CD8-positive, alpha-beta memory T cell (primary cell): ENCODE results near the gene NPHP4. TPM values are rescaled to one million over a fixed set of nuclear protein-coding genes. Genes with fewer than 3 reads are reported as not detected.

Experiments
- CTCF ChIA-PET: fragments of 350-600 bp; sonication (Branson Sonifier 250); formaldehyde crosslinking; loops from one replicate; lab custom pipeline; 2021; ENCODE audit warnings: antibody characterized with exemption; lab: Charles Lee
- POLR2A ChIA-PET: fragments of 350-600 bp; sonication (Branson Sonifier 250); formaldehyde crosslinking; loops from one replicate; lab custom pipeline; 2021; ENCODE audit warnings: antibody characterized with exemption; lab: Charles Lee
- DNase-seq, 5 donors: peaks; one replicate each; pipeline versions ENCODE4 v3.0.0 to v3.0.0-alpha.2; 2020 to 2022; ENCODE audit warnings: mixed read lengths in 1 of 5
- H3K27ac ChIP-seq: one replicate; pipeline ENCODE4 v1.7.0; 2013; ENCODE audit warnings: low read depth, mild to moderate bottlenecking, low read length, moderate library complexity
- H3K27me3 ChIP-seq: 2 replicates; pipeline ENCODE4 v1.7.0; 2013; ENCODE audit warnings: low read length, mild to moderate bottlenecking; ENCODE audit not compliant: insufficient read depth, poor library complexity, severe bottlenecking
- H3K36me3 ChIP-seq: 2 replicates; pipeline ENCODE4 v1.7.0; 2013; ENCODE audit warnings: mild to moderate bottlenecking, low read length, moderate library complexity; ENCODE audit not compliant: insufficient read depth
- H3K4me1 ChIP-seq: 2 replicates; pipeline ENCODE4 v1.7.0; 2013; ENCODE audit warnings: mild to moderate bottlenecking, low read length, moderate library complexity; ENCODE audit not compliant: insufficient read depth
- H3K4me3 ChIP-seq: 2 replicates; pipeline ENCODE4 v1.7.0; 2013; ENCODE audit warnings: mild to moderate bottlenecking, low read length
- H3K9me3 ChIP-seq: 2 replicates; pipeline ENCODE4 v1.7.0; 2013; ENCODE audit warnings: mild to moderate bottlenecking, low read length
- H3K27ac Mint-ChIP-seq, 8 donors: one replicate each; pipeline ENCODE4 v1.8.0; 2020 to 2021; ENCODE audit warnings: mixed read lengths in 8 of 8, mild to moderate bottlenecking in 6 of 8, inconsistent platforms in 3 of 8, moderate library complexity in 3 of 8
- H3K27me3 Mint-ChIP-seq, 2 donors: one replicate each; pipeline ENCODE4 v1.8.0; 2020 to 2021; ENCODE audit warnings: mixed read lengths in 2 of 2, mild to moderate bottlenecking in 1 of 2, moderate library complexity in 1 of 2
- H3K36me3 Mint-ChIP-seq, 3 donors: one replicate each; pipeline ENCODE4 v1.8.0; 2020 to 2021; ENCODE audit warnings: mixed read lengths in 3 of 3, inconsistent platforms in 1 of 3, mild to moderate bottlenecking in 1 of 3
- H3K4me1 Mint-ChIP-seq, 3 donors: one replicate each; pipeline ENCODE4 v1.8.0; 2020 to 2021; ENCODE audit warnings: mixed read lengths in 3 of 3, inconsistent platforms in 1 of 3, mild to moderate bottlenecking in 1 of 3
- H3K4me3 Mint-ChIP-seq, 7 donors: one replicate each; pipeline ENCODE4 v1.8.0; 2020 to 2021; ENCODE audit warnings: mixed read lengths in 7 of 7, mild to moderate bottlenecking in 6 of 7, moderate library complexity in 4 of 7, inconsistent platforms in 2 of 7
- H3K9me3 Mint-ChIP-seq, 5 donors: one replicate each; pipeline ENCODE4 v1.8.0; 2020 to 2022; ENCODE audit warnings: mixed read lengths in 5 of 5, mild to moderate bottlenecking in 3 of 5, moderate library complexity in 2 of 5, inconsistent platforms in 1 of 5
- polyA plus RNA-seq: library from polyadenylated mRNA; unstranded; fragments of 300-500 nt; fragmentation: Illumina TruSeq; gene quantifications from one replicate; pipeline ENCODE4 v1.2.3, GENCODE V29; 2021
- total RNA-seq, 2 experiments: library from RNA; stranded (reverse); gene quantifications; one replicate each; pipeline ENCODE4 v1.2.3, GENCODE V29; 2021

The NPHP4 gene
- total and polyA plus RNA-seq, 3 experiments from 2014 or later: 1.2 to 11.5 (median 11.2) TPM

- H3K27ac Mint-ChIP-seq: no peak overlapping the region
- no peaks in the 10 kb centered on the region for H3K27me3 ChIP-seq
- no peaks in the 10 kb centered on the region for H3K27me3 Mint-ChIP-seq
- H3K36me3 Mint-ChIP-seq: peaks cover 0 to 2% (median 0%) of the 10 kb centered on the region in 3 donors
- no peak overlapping the region for H3K4me3 ChIP-seq
- DNase-seq: no peak
- H3K4me1 Mint-ChIP-seq: peaks cover 6% of the 10 kb centered on the region in 3 donors
- ChIA-PET POLR2A (no interaction called here), CTCF (interaction anchor here (0.6 kb wide), 1 partner anchor 397 kb away, joined by 3 read pairs; no protein-coding TSS in a partner anchor)
- no peaks in the 10 kb centered on the region for H3K9me3 Mint-ChIP-seq
- no peaks in the 10 kb centered on the region for H3K4me1 ChIP-seq
- H3K4me3 Mint-ChIP-seq: no peak overlapping the region
- H3K36me3 ChIP-seq: no peaks in the 10 kb centered on the region
- H3K27ac ChIP-seq: no peak overlapping the region
- no peaks in the 10 kb centered on the region for H3K9me3 ChIP-seq
Measured at GRCh38 chr1:5913876-5914275, 78.3 kb downstream of the NPHP4 start.

DNA sequence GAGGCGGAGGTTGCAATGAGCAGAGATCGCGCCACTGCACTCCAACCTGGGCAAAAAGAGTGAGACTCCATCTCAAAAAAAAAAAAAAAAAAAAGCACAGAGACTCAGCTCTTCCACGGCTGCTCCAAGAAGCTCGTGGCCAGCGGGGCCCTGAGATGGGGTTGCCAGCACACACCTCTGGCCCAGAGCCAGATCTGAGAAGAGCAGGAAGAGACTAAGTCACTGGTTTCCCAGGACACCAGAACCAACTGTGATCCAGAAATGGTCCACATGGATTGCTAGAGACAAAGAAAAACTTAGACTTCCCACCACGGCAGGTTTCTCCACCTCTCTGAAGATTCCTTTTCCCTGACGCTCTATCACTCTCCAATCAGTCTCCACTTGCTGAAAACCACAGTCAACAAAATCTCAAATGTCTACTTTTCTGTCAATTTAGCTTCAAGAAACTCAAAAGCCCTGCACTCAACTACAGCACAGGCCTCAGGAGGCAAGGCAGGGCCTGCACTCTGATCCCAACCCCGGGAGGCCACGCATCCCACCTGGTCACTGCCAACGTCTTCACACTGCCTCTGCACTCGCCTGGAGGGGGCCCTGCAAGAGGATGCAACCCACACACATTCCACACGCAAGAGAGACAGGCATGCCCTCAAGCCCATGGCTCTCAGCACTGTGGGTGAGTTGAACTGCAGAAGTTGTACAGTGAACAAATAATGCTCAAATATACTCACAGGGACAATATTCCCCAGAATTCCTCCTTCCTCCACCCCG, 79.0 kb downstream of the NPHP4 start:
- H3K27ac Mint-ChIP-seq: peak overlapping the region in 1 of 8 donors; percentile 54
- H3K9me3 Mint-ChIP-seq: no peaks in the 10 kb centered on the region
- Histone ChIP-seq H3K4me3 (no peak overlapping the region), H3K4me1 (no peaks in the 10 kb centered on the region), H3K27ac (no peak overlapping the region), H3K9me3 (no peaks in the 10 kb centered on the region), H3K36me3 (no peaks in the 10 kb centered on the region), H3K27me3 (no peaks in the 10 kb centered on the region)
- H3K36me3 Mint-ChIP-seq: peaks cover 0 to 2% (median 0%) of the 10 kb centered on the region in 3 donors
- H3K27me3 Mint-ChIP-seq: no peaks in the 10 kb centered on the region
- DNase-seq: no peak
- H3K4me3 Mint-ChIP-seq: no peak overlapping the region
- POLR2A ChIA-PET: no interaction called here
- peaks cover 6% of the 10 kb centered on the region in 3 donors for H3K4me1 Mint-ChIP-seq
- CTCF ChIA-PET: no interaction called here

DNA sequence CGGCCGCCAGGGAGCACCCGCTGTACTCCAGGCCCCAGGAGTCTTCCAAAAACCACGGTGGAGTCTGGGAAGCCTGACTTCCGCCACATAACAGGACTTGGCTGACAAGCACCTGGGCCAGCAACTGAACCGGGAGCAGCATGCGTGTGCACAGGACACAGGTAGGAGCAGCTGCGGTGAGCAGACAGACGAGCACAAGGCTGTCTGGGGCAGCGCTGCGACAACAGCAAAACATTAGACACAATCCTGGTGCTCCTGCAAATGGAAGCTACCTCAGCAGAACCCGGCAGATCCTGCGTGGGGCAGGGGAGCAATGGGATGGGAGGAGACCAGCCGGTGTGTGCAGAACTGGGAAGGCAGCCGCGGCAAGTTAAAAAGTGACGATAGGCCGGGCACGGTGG, 80.4 kb downstream of the NPHP4 start:
- ChIA-PET CTCF (no interaction called here), POLR2A (no interaction called here)
- no peak for DNase-seq
- Mint-ChIP-seq H3K4me1 (peaks cover 6% of the 10 kb centered on the region in 3 donors), H3K4me3 (no peak overlapping the region), H3K36me3 (peaks cover 0 to 2% (median 2%) of the 10 kb centered on the region in 3 donors), H3K27ac (peak overlapping the region in 1 of 8 donors; percentile 70), H3K9me3 (no peaks in the 10 kb centered on the region), H3K27me3 (no peaks in the 10 kb centered on the region)
- H3K9me3 ChIP-seq: no peaks in the 10 kb centered on the region
- H3K36me3 ChIP-seq: no peaks in the 10 kb centered on the region
- H3K4me1 ChIP-seq: no peaks in the 10 kb centered on the region
- H3K27ac ChIP-seq: no peak overlapping the region
- no peak overlapping the region for H3K4me3 ChIP-seq
- no peaks in the 10 kb centered on the region for H3K27me3 ChIP-seq

DNA sequence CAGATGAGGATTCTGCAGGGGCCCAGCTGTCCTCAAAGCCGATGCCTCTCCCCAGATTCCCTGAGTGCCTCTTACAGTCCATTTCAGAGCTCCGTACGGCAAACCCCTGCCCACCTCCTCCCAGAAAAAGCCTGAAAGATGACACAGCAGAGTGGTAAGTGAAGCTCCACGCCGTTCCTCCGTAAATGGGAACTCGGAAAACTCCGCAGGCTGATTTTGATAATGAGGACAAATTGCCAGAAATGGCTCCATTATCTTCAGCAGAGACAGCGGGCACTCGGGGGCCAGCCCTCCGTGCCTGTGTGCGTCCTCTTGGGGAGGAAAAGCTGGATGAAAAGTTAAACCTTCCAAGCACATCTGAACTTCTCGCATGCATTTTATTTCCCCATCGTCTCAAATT, 81.1 kb downstream of the NPHP4 start:
- no peak for DNase-seq
- Histone ChIP-seq H3K27ac (no peak overlapping the region), H3K4me1 (no peaks in the 10 kb centered on the region), H3K27me3 (no peaks in the 10 kb centered on the region), H3K4me3 (no peak overlapping the region), H3K36me3 (no peaks in the 10 kb centered on the region), H3K9me3 (no peaks in the 10 kb centered on the region)
- Mint-ChIP-seq H3K4me3 (no peak overlapping the region), H3K9me3 (no peaks in the 10 kb centered on the region), H3K36me3 (peaks cover 0 to 2% (median 2%) of the 10 kb centered on the region in 3 donors), H3K27ac (no peak overlapping the region), H3K4me1 (peaks cover 6% of the 10 kb centered on the region in 3 donors), H3K27me3 (no peaks in the 10 kb centered on the region)
- ChIA-PET CTCF (interaction anchor here (1.0 kb wide), 1 partner anchor 22 kb away, joined by 3 read pairs; no protein-coding TSS in a partner anchor), POLR2A (no interaction called here)

GRCh38 chr1:5910666-5911065, 81.6 kb downstream of the NPHP4 start:
- Mint-ChIP-seq H3K9me3 (no peaks in the 10 kb centered on the region), H3K4me3 (no peak overlapping the region), H3K27ac (no peak overlapping the region), H3K27me3 (no peaks in the 10 kb centered on the region), H3K36me3 (peaks cover 0 to 4% (median 2%) of the 10 kb centered on the region in 3 donors), H3K4me1 (peaks cover 1 to 3% (median 1%) of the 10 kb centered on the region in 3 donors)
- POLR2A ChIA-PET: no interaction called here
- DNase-seq: no peak
- H3K4me1 ChIP-seq: no peaks in the 10 kb centered on the region
- CTCF ChIA-PET: interaction anchor here (1.0 kb wide), 1 partner anchor 22 kb away, joined by 3 read pairs; no protein-coding TSS in a partner anchor
- H3K27ac ChIP-seq: no peak overlapping the region
- H3K36me3 ChIP-seq: no peaks in the 10 kb centered on the region
- no peaks in the 10 kb centered on the region for H3K9me3 ChIP-seq
- H3K4me3 ChIP-seq: no peak overlapping the region
- H3K27me3 ChIP-seq: no peaks in the 10 kb centered on the region

DNA sequence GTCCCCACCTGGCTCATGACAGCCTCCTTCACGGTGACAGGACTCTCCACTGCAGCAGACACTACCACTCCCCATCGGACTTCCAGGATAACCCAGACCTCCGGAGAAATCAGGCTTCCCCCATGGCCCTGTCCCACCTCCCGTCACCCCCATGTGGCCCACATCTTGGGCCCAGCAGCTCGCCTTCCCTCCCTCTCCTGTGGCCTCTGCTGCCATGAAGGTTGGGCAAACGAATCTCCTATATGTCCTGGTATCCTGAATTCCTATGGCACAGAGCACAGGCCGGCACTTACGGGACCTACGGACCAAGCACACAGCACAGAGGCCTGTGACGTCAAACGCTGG, 82.0 kb downstream of the NPHP4 start:
- ChIA-PET POLR2A (no interaction called here), CTCF (interaction anchor here (1.0 kb wide), 1 partner anchor 23 kb away, joined by 3 read pairs; no protein-coding TSS in a partner anchor)
- H3K9me3 Mint-ChIP-seq: no peaks in the 10 kb centered on the region
- peaks cover 0 to 2% (median 0%) of the 10 kb centered on the region in 3 donors for H3K4me1 Mint-ChIP-seq
- no peak for DNase-seq
- H3K27ac Mint-ChIP-seq: no peak overlapping the region
- Histone ChIP-seq H3K4me3 (no peak overlapping the region), H3K27me3 (no peaks in the 10 kb centered on the region), H3K36me3 (no peaks in the 10 kb centered on the region), H3K4me1 (no peaks in the 10 kb centered on the region), H3K9me3 (no peaks in the 10 kb centered on the region), H3K27ac (no peak overlapping the region)
- no peaks in the 10 kb centered on the region for H3K27me3 Mint-ChIP-seq
- no peak overlapping the region for H3K4me3 Mint-ChIP-seq
- peaks cover 0 to 4% (median 2%) of the 10 kb centered on the region in 3 donors for H3K36me3 Mint-ChIP-seq

DNA sequence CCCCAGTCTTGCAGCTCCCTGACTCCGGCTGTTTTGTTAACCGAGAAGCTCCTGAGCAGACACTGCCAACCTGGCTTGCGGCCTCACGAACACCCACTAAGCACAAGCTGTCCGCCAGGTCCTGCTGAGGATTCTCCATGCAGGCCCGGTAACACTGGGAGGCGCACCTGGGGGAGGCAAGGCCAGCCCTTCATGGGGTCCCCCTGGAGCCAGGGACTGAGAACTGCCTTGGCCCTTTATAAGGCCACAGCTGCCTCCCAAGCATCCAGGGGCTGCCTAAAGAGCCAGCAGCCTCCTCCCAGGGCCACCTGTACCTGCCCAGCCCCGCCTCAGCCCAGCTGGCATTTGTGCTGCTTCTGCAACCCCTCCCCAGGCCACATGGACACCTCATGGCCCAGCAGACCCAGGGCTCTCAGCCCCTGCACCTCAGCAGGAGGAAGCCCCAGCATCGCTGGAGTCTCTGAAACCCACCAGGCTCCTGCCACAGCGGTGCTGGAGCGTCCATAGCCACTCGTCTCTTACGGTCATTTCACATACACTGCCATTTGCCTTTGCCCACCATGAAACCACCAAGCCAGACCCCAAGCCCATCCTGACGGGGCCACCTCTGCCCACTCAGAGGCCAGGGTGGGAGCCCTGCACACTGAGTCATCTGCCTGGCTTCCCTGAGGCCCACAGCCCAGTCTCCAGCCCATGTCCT, 82.5 kb downstream of the NPHP4 start:
- CTCF ChIA-PET: no interaction called here
- Histone ChIP-seq H3K4me1 (no peaks in the 10 kb centered on the region), H3K4me3 (no peak overlapping the region), H3K27ac (no peak overlapping the region), H3K27me3 (no peaks in the 10 kb centered on the region), H3K9me3 (no peaks in the 10 kb centered on the region), H3K36me3 (no peaks in the 10 kb centered on the region)
- Mint-ChIP-seq H3K4me1 (peaks cover 0 to 2% (median 0%) of the 10 kb centered on the region in 3 donors), H3K27ac (no peak overlapping the region), H3K27me3 (no peaks in the 10 kb centered on the region), H3K36me3 (peaks cover 0 to 9% (median 2%) of the 10 kb centered on the region in 3 donors), H3K4me3 (no peak overlapping the region), H3K9me3 (no peaks in the 10 kb centered on the region)
- POLR2A ChIA-PET: no interaction called here
- DNase-seq: no peak
